Stimulated activated naive CD8-positive, alpha-beta T cell treated with anti-CD3 and anti-CD28 coated beads, Interleukin-15, amount 100 ng/mL, for 72 hours (primary cell): Measurements from ENCODE around the gene CD1D.
A peak's percentile ranks its signal among the peaks of the same experiment; 100 is the strongest.
"Not testable (repeated sequence)": the region's sequence is repeated elsewhere in the genome, so short reads cannot be mapped to it uniquely, and the experiment has no call there.

Experiments used
- ATAC-seq: fragments of 150-1000 bp; cut with Tn5 transposase; 2 replicates; pipeline ENCODE4 v1.10.0; 2021; ENCODE audit warnings: mild to moderate bottlenecking, moderate library complexity
- DNase-seq, 2 donors: peaks; one replicate each; pipeline ENCODE4 v3.0.0; 2021 to 2022
- H3K27ac Mint-ChIP-seq, 2 donors: one replicate each; pipeline ENCODE4 v1.8.0; 2022; ENCODE audit warnings: mild to moderate bottlenecking in 2 of 2, mixed read lengths in 2 of 2, moderate library complexity in 2 of 2
- H3K27me3 Mint-ChIP-seq: one replicate; pipeline ENCODE4 v1.8.0; 2022; ENCODE audit warnings: mixed read lengths
- H3K4me1 Mint-ChIP-seq: one replicate; pipeline ENCODE4 v1.8.0; 2022; ENCODE audit warnings: mild to moderate bottlenecking, mixed read lengths
- H3K4me3 Mint-ChIP-seq, 2 donors: one replicate each; pipeline ENCODE4 v1.8.0; 2022; ENCODE audit warnings: mild to moderate bottlenecking in 2 of 2, mixed read lengths in 2 of 2, moderate library complexity in 1 of 2
- H3K9me3 Mint-ChIP-seq, 2 donors: one replicate each; pipeline ENCODE4 v1.8.0; 2022; ENCODE audit warnings: mixed read lengths in 2 of 2

CD1D gene

DNA sequence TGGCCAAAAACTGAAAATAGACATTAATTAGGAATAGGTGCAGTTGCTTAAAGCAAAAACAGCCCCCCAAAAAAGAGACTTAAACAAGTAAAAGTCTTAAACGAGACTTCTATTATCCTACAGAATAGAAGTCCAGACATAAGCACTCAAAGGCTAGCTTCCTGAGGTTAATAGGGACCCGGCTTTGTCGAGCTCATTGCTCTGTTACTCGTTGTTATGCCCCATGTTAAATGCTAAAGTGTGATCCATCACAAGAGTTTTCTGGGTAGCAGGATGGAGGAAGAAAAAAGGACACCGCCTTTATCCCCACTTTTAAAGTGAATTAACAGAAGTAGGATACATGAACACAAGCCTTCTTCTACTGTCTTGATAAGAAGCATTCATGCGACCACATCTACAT, 10.6 kb downstream of the CD1D start:
- DNase-seq (no peak), ATAC-seq (no peak)
- H3K4me3 Mint-ChIP-seq, result no peak overlapping the region
- H3K27ac Mint-ChIP-seq, result no peak overlapping the region
- peaks cover 37% of the 10 kb centered on the region for H3K27me3 Mint-ChIP-seq
- no peaks in the 10 kb centered on the region for H3K4me1 Mint-ChIP-seq
- H3K9me3 Mint-ChIP-seq, result no peaks in the 10 kb centered on the region

DNA sequence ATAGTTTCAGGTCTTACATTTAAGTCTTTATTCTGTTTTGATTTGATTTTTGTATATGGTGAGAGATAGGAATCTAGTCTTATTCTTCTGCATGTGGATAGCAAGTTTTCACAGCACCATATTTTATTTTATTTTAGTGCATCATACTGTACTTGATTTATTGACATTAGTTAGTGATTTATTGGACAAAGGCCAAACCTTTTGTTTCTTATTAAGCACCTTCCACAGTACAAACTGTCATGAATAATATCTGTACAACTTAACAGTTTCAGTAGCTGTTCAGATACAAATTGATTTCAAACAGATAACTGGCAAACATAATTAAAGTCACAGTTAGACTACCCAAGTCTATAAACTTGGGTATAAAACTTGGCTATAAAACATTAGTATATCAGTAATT, 15.8 kb downstream of the CD1D start:
- DNase-seq, result no peak
- Mint-ChIP-seq H3K9me3 (no peaks in the 10 kb centered on the region), H3K27ac (no peak overlapping the region), H3K4me3 (no peak overlapping the region), H3K27me3 (peaks cover 52% of the 10 kb centered on the region), H3K4me1 (no peaks in the 10 kb centered on the region)
- no peak for ATAC-seq

DNA sequence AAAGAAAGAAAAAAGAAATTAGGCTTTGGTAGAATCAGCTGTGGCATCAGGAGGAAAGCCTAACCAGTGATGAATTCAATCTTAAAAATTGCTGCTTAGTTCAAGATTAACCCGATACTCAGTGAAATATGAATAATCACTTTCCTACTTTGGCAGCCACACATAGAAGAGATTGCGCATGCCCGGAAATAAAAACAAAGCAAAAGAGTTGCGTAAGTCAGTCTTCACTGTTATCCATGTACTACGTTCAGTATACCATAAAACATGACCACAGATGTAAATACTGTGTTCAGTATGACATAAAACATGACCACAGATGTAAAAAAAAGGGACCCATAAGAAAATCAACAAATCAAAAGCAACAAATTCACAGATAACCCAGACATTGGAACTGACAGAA, 19.2 kb downstream of the CD1D start:
- ATAC-seq (peak; percentile 37), DNase-seq (no peak)
- H3K9me3 Mint-ChIP-seq, result no peaks in the 10 kb centered on the region
- H3K27ac Mint-ChIP-seq, result no peak overlapping the region
- peaks cover 6% of the 10 kb centered on the region for H3K4me1 Mint-ChIP-seq
- H3K4me3 Mint-ChIP-seq, result peak overlapping the region in 1 of 2 donors; percentile 36
- H3K27me3 Mint-ChIP-seq, result peaks cover 65% of the 10 kb centered on the region

DNA sequence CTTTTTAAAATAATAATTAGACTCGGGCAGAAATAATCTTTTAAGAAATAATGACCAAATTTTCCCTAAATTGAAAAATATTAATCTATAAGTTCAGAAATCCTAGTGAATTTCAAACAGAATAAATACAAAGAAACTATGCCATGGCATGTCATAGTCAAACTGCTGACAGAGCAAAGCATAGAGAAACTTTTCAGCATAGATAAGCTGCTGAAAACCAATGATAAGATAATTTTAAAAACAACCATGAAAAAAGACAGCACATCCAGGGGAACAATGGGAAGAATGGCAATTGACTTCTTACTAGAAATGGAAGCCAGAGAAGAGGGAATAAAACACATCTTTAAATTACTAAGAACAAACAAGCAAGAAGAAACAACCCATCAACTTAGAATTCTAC, 19.8 kb downstream of the CD1D start:
- DNase-seq, result no peak
- Mint-ChIP-seq H3K27ac (no peak overlapping the region), H3K9me3 (no peaks in the 10 kb centered on the region), H3K4me3 (no peak overlapping the region), H3K4me1 (peaks cover 6% of the 10 kb centered on the region), H3K27me3 (peaks cover 69% of the 10 kb centered on the region)
- ATAC-seq, result no peak

DNA sequence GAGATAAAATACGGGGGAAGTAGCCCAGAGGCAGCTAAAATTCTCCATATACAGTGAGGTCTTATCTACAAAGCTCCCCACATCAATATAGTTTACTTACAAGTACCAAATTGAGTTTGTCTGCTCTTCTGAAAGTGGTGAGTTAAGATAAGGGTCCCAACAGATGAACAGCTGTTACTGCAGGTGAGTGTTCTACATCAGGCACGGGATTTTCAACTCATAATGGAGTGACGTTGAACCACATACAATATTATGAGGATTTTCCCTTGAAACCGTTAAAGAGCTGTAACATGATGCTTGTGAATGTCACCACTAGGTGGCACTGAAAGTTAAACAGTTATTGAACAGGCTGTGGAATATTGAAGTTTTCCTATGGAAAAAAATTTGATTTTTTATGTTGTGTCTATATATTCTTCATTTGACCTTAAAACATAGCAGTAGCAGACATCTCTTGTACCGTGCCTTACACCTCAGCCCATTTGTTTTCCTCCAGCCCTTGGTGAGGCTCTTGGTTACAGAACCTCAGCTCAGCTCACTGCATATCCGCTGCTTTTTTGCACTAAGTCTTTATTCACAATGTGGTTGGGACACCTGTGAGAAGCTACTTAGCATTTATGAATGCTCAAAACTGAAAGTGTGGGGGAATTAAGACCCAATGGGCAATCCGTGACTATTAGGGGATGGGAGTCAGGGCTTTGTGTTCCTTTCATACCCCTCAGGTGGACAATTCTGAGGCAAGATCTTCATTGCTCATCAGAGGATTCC, 23.2 kb downstream of the CD1D start:
- ATAC-seq, result peak; percentile 80
- Mint-ChIP-seq H3K4me1 (peaks cover 6% of the 10 kb centered on the region), H3K27ac (no peak overlapping the region), H3K9me3 (no peaks in the 10 kb centered on the region), H3K4me3 (peak overlapping the region in 1 of 2 donors; percentile 23), H3K27me3 (peaks cover 44% of the 10 kb centered on the region)
- DNase-seq, result no peak

DNA sequence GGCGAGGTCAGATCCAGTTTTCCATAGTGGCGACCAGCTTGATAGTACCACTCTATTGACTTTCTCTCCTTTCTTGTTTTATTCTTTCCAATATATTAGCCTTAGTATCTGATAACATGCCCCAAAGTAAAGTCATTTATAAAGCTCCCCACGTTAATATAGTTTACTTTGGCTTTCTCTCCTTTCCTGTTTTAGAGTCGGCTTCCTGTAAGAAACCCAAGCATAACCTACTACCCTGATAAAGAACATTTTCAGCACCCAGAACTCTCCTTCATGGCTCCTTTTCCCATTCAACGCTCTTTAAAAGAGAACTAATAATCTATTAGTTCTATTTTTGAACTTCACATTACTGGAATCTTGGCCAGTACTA, 23.7 kb downstream of the CD1D start:
- Mint-ChIP-seq H3K4me1 (peaks cover 6% of the 10 kb centered on the region), H3K9me3 (no peaks in the 10 kb centered on the region), H3K27ac (no peak overlapping the region), H3K27me3 (peaks cover 48% of the 10 kb centered on the region), H3K4me3 (no peak overlapping the region)
- DNase-seq, result no peak
- ATAC-seq, result no peak

DNA sequence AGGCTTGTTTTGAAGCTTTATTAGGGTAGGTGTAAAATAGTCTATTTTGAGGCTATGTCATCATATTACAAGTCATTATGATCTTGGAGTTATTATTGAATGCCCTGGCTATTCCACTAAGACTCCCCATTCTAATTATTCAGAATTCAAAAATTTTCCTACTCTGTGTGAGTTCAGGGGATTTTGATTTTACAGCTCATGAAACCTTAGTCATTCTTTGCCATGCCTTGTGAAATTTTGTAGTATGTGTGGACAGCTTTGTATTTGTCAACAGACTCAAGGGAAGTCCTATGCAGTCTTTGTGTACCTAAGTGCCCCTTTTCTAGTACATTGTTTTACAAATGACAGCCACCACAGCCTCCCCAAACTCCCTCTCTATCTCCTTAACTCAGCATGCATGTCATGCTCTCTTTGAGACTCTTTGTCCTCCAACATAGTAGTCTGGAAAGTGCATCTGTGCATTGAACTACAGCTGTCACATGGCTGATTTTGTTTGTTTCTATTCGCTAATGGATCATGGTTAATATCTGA, 28.0 kb downstream of the CD1D start:
- no peaks in the 10 kb centered on the region for H3K9me3 Mint-ChIP-seq
- no peak for ATAC-seq
- no peak overlapping the region for H3K27ac Mint-ChIP-seq
- H3K4me3 Mint-ChIP-seq, result no peak overlapping the region
- DNase-seq, result no peak
- peaks cover 6% of the 10 kb centered on the region for H3K4me1 Mint-ChIP-seq
- peaks cover 58% of the 10 kb centered on the region for H3K27me3 Mint-ChIP-seq

DNA sequence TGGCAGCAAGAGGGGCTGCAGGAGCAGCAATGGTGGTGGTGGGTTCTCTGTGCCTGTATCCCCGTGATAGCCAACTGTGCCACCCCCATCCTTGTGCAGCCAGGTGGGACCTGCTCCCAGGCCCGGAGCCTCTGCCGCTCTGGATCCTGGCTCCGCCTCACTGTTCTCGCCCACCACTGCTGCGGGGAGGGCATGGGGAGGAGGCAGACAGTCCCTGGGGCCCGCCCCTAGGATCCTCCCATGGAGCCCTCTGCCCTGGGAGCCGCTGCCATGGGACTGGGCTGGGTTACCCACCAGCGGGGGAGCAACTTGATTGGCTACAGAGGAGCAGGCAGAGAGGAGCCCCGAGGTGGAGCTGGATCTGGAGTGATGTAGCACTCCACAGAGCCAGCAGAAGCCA, 31.6 kb downstream of the CD1D start:
- DNase-seq (no peak), ATAC-seq (no peak)
- no peak overlapping the region for H3K4me3 Mint-ChIP-seq
- H3K27ac Mint-ChIP-seq, result peak overlapping the region in 1 of 2 donors; percentile 63
- H3K27me3 Mint-ChIP-seq, result peaks cover 41% of the 10 kb centered on the region
- no peaks in the 10 kb centered on the region for H3K4me1 Mint-ChIP-seq
- H3K9me3 Mint-ChIP-seq, result no peaks in the 10 kb centered on the region

DNA sequence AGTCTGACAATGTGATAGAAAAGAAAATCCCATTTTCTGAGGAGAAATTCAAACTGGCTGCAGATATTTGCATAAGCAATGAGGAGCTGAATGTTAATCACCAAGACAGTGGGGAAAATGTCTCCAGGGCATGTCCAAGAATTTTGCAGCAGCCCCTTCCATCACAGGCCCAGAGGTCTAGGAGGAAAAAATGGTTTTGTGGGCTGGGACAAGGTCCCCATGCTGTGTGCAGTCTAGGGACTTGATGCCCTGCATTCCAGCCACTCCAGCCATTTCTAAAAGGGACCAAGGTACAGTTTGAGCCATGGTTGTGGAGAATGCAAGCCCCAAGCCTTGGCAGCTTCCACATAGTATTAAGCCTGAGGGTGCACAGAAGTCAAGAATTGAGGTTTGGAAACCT, 42.8 kb downstream of the CD1D start:
- not testable (repeated sequence) for H3K4me3 Mint-ChIP-seq, ATAC-seq, H3K27ac Mint-ChIP-seq, H3K4me1 Mint-ChIP-seq, DNase-seq
- peaks cover 15 to 40% of the 10 kb centered on the region in 2 donors for H3K9me3 Mint-ChIP-seq
- H3K27me3 Mint-ChIP-seq, result peaks cover 35% of the 10 kb centered on the region

DNA sequence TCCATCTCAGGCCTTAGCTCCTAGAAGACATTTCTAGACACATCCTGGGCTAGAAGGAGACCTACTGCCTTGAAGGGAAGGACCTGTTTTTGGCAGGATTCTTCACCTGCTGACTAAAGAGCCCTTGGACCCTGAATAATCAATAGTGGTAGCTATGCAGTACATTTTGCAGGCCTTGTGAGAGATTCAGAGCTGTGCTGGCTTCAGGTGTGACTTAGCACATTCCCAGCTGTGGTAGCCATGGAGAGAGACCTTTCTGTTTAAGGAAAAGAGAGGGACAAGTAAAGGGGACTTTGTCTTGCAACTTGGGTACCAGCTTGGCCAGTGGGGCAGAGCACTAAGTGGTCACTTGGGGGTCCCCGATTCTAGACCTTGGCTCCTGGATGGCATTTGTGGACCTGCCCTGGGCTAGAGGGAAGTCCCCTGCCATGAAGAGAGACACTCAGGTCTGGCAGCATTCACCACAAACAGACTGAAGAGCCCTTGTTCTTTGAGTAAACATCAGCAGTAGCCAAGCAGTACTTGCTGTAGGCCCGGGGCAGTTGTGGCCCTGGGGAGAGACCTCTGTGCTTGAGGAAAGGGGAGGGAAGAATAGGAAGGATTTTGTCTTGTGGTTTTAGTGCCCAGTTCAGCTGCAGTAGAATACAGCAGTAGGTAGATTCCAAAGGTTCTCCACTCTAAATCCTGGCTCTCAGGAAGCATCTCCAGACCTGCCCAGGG, 47.4 kb downstream of the CD1D start:
- DNase-seq (no peak), ATAC-seq (no peak)
- Mint-ChIP-seq H3K4me3 (no peak overlapping the region), H3K9me3 (peaks cover 3 to 29% of the 10 kb centered on the region in 2 donors), H3K27ac (no peak overlapping the region), H3K4me1 (no peaks in the 10 kb centered on the region), H3K27me3 (peaks cover 58% of the 10 kb centered on the region)
